Stimulated activated CD8-positive, alpha-beta memory T cell treated with anti-CD3 and anti-CD28 coated beads, Interleukin-15, amount 100 ng/mL, for 4 hours (primary cell): ENCODE measurements around the gene PIK3CG.
"Not testable (repeated sequence)": the region's sequence is repeated elsewhere in the genome, so short reads cannot be mapped to it uniquely, and the experiment has no call there.

ENCODE experiments used
- DNase-seq, 2 donors: peaks; one replicate each; pipeline ENCODE4 v3.0.0-alpha.2; 2020; ENCODE audit warnings: low read depth in 2 of 2

Gene PIK3CG

GRCh38 chr7:106887421-106887820 is 22.3 kb downstream of the PIK3CG start:
- DNase-seq: no peak

DNA sequence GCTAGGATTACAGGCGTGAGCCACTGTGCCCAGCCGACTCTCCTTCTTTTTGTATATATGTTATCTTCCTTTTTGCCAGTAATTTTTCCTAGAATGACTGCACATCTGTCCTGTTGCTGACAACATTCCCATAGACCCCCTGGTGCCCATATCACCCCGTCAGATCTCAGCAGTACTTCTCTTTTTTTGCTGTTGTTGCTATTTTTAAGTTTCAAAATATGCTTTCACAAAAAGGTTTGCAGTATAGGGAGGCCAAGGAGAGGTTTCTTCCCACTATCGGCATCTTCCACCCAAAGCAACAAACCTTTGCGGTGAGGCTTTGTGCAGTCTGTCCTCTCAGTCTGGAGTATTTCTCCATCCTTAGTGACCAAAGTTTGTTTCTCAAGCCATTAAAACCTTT is 23.1 kb downstream of the PIK3CG start:
- no peak for DNase-seq

GRCh38 chr7:106890952-106891351 is 25.9 kb downstream of the PIK3CG start:
- no peak for DNase-seq

- no peak for DNase-seq
These were observed 26.7 kb downstream of the PIK3CG start for GRCh38 chr7:106891548-106892410.

GRCh38 chr7:106893591-106893990 is 28.5 kb downstream of the PIK3CG start:
- DNase-seq: no peak

GRCh38 chr7:106895246-106895864 is 30.3 kb downstream of the PIK3CG start:
- DNase-seq: no peak

GRCh38 chr7:106896231-106896630 is 31.1 kb downstream of the PIK3CG start:
- no peak for DNase-seq

DNA sequence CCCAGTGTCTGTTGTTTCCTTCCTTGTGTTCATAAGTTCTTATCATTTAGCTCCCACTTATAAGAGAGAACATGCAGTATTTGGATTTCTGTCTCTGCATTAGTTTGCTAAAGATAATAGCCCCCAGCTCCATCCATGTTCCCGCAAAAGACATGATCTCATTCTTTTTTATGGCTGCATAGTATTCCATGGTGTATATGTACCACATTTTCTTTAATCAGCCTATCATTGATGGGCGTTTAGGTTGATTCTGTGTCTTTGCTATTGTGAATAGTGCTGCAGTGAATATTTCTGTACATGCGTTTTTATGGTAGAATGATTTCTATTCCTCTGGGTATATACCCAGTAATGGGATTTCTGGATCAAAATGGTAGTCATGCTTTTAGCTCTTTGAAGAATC is 32.5 kb downstream of the PIK3CG start:
- not testable (repeated sequence) for DNase-seq

- not testable (repeated sequence) for DNase-seq
These were observed 33.9 kb downstream of the PIK3CG start for GRCh38 chr7:106898967-106899366.

- no peak for DNase-seq
These were observed 36.9 kb downstream of the PIK3CG start for GRCh38 chr7:106901828-106902441.

GRCh38 chr7:106905734-106906133 is 40.7 kb downstream of the PIK3CG start:
- no peak for DNase-seq

- DNase-seq: no peak
These were observed 46.9 kb downstream of the PIK3CG start for GRCh38 chr7:106911959-106912358.

DNA sequence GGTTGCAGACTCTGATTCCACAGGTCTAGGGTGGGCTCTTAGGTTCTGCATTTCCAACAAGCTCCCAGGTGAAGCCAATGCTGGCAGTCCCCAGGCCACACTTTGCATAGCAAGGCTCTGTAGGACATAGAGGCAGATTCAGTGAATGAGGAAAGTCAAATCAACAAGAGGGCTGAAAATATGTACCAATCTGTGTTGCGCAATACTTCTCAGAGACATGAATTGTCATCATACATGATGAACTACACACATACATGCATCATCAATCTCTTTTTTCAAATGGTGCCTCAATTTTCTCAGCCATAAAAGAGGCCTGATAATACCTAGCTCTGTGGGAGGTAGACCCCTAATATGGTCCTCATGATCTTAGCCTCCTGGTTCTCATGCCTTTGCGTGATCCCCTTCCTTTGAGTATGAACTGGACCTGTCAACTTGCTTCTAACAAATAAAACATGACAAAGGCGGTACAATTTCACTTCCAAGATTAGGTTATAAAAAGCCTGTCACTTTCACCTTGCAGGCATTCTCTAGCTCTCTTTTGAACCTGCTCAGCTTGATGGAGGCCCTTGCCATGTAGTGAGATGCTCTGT is 49.0 kb downstream of the PIK3CG start:
- DNase-seq: no peak

DNA sequence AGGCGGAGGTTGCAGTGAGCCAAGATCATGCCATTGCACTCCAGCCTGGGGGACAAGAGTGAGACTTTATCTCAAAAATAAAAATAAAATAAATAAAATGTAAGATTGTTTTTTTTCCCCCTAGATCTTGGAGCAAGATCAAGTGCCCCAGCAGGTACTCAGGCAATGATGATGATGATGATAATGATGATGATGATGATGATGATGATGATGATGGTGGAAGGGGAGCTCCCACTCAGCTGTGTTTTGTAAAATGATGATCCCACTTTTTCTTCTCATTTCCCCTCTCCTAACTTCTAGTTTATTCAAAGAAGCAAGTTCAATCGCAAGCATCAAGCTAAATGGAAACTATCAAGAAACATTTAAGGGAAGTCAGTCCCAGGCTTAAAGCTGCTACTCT is 50.3 kb downstream of the PIK3CG start:
- DNase-seq: no peak

- DNase-seq: no peak
These were observed 50.8 kb downstream of the PIK3CG start for GRCh38 chr7:106915873-106916272.

DNA sequence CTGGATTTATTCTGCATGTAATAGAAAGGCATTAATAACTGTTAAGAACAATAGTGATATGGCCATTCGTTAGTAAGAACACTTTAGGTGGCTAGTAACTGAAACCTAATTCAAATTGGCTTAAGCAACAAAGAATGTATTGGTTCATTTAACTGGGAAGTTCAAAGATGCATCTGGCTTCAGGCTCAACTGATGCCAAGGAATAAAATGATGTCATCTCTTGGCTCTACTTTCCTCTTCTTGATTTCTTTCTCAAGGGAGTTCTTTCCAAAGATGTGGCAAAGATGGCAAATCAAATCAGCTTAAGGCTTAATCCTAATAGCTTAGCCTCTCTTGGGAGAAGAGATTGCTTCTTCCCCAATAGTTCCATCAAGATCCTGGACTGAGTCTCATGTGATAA is 51.6 kb downstream of the PIK3CG start:
- DNase-seq: no peak

GRCh38 chr7:106918991-106919390 is 53.9 kb downstream of the PIK3CG start:
- no peak for DNase-seq

- DNase-seq: not testable (repeated sequence)
These were observed 59.4 kb downstream of the PIK3CG start for GRCh38 chr7:106924468-106924867.

GRCh38 chr7:106926892-106927291 is 61.8 kb downstream of the PIK3CG start:
- no peak for DNase-seq

DNA sequence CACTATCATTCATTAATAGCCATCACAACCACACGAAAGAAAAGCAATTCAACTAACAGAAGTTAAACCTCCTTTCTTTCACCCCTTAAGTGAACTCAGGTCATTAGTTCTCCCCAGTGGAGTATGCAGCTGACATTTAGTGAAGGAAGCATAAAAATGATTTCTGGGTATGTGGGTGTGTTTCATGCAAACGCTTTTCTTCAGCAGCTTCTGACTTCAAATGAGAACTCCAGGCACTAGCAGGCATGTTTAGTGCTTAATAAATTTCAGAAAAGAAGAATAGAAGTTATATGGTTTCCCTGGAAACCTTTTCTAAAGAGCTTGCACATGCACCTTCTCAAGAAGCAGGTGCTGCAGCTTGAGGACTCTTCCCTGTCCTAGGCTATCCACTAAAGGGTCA is 62.5 kb downstream of the PIK3CG start:
- DNase-seq: no peak

DNA sequence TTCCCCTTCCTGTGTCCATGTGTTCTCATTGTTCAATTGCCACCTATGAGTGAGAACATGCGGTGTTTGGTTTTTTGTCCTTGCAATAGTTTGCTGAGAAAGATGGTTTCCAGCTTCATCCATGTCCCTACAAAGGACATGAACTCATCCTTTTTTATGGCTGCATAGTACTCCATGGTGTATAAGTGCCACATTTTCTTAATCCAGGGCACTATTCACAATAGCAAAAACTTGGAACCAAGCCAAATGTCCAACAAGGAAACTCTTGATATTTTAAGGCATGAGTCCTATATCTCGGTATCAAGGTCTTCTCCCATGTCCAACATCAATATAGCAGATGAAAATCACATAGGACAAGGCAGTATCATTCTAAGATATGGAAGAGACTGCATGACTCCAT is 64.5 kb downstream of the PIK3CG start:
- DNase-seq: not testable (repeated sequence)

DNA sequence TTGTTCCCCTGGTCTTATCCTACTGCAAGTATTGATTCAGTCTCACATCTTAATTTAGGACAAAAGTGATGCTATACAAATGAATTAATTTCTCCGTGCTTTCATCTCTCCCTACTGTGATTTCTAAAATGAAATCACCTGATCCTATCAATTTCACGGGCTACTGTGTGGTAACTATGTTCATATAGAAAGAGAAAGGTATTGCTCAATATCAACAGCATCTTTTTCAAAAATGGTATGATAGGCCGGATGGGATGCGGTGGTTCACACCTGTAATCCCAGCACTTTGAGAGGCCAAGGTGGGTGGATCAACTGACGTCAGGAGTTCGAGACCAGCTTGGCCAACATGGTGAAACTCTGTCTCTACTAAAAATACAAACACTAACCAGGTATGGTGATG is 71.2 kb downstream of the PIK3CG start:
- no peak for DNase-seq
